HTR-8/SVneo (cell line): ENCODE data around the gene NALCN.
"Not testable (repeated sequence)": the region's sequence is repeated elsewhere in the genome, so short reads cannot be mapped to it uniquely, and the experiment has no call there.

Source experiments
- DNase-seq: peaks from one replicate; pipeline ENCODE4 v3.0.0; 2011; ENCODE audit warnings: low spot score, mixed read lengths; ENCODE audit not compliant: insufficient read length
- FAIRE-seq: peaks from 2 replicates; lab custom pipeline; 2011; peaks lifted over from hg19 to GRCh38; lab: Jason Lieb, UNC

NALCN gene

GRCh38 chr13:101346161-101346560 lies 70.1 kb downstream of the NALCN start:
- DNase-seq: no peak

GRCh38 chr13:101343128-101343787 lies 73.0 kb downstream of the NALCN start:
- DNase-seq (no peak), FAIRE-seq (no peak)

More at GRCh38 chr13:101346161-101346560, 70.1 kb downstream of the NALCN start:
- FAIRE-seq: no peak

GRCh38 chr13:101341464-101341863 lies 74.8 kb downstream of the NALCN start:
- DNase-seq (no peak), FAIRE-seq (no peak)

- DNase-seq (no peak), FAIRE-seq (no peak)
Measured at GRCh38 chr13:101339202-101339601, 77.1 kb downstream of the NALCN start.

DNA sequence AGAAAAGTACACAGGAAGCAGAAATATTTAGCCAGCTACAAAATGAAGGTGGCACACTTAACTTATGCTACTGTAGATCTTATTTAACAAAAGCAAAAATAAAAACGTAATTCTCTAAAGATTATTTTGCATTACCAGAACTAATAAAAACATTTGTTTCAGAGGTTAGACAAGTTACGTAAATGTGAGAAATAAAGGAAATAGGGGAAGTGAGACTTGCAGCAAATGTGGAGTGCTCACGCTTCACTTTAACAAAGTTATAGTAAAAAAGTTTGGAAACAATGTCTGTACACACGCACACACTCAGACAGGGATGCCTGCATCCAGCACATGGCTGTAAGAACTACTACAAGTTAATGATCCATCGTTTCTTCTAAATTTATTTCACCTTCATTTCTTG lies 83.7 kb downstream of the NALCN start:
- no peak for FAIRE-seq

DNA sequence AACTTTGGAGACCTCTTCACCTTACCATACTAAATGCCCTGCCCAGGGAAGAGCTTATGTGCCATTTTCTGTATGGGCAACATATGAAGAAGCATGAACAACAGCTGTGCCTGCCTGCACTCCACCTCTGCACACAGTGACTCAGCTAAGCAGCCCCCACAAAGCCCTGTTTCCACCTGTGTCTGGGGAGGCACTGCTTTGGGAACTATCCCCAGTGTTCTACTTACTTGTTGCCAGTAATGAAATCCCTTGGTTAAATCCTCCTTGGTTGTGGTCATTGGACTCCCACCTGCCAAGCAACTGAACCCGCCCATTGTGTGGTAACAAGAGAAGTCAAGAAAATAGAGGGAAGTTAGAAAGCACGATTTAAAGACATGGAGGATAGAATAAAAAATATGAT lies 84.6 kb downstream of the NALCN start:
- FAIRE-seq: no peak
- no peak for DNase-seq

More for the DNA sequence above, 83.7 kb downstream of the NALCN start:
- no peak for DNase-seq

GRCh38 chr13:101327871-101328270 lies 88.4 kb downstream of the NALCN start:
- FAIRE-seq: no peak
- no peak for DNase-seq

DNA sequence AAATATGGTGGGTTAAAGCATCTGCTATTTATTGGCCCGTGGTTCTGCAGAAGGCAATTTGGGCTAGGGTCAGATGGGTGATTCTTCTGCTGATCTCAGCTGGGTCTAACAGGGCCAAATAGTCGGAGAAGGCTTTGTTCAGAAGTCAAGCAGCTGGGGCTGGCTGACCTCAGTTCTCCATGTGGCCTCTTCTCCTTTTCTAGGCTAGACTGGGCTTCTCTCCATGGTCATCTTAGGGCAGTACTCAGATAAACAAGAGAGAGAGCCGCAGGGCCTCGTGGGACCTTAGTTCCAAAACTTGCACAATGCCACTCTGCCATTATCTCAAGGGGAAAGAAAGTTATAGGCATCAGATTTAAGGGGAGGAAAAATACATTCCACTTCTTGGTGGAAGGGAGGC lies 89.6 kb downstream of the NALCN start:
- no peak for DNase-seq

DNA sequence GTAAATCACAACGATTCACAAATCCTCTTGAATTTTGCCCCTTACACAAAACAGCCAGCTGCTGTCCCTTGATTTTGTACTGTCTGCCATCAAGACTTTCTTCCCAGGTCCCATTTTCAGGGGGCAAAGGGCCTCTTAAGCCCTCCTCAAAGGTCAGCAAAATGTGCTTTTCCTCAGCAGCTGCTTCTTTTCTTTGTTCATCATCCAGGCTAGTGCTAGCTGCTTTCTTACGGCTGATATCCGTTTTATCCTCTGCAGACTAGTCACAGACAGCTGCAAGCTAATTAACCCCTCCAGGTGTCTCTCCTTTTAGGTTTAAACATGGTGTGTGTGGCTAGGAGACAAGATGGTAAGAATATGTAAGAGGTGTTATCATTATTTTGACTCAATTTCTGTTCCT lies 90.9 kb downstream of the NALCN start:
- FAIRE-seq: no peak
- no peak for DNase-seq

More for the DNA sequence above, 89.6 kb downstream of the NALCN start:
- no peak for FAIRE-seq

GRCh38 chr13:101323601-101324000 lies 92.7 kb downstream of the NALCN start:
- FAIRE-seq (no peak), DNase-seq (no peak)

- DNase-seq: no peak
- FAIRE-seq: no peak
Measured at GRCh38 chr13:101317986-101318523, 98.3 kb downstream of the NALCN start.

DNA sequence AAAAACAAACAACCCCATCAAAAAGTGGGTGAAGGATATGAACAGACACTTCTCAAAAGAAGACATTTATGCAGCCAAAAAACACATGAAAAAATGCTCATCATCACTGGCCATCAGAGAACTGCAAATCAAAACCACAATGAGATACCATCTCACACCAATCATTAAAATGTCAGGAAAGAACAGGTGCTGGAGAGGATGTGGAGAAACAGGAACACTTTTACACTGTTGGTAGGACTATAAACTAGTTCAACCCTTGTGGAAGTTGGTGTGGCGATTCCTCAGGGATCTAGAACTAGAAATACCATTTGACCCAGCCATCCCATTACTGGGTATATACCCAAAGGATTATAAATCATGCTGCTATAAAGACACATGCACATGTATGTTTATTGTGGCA lies 102.8 kb downstream of the NALCN start:
- DNase-seq, FAIRE-seq: not testable (repeated sequence)

GRCh38 chr13:101309014-101309619 lies 107.2 kb downstream of the NALCN start:
- DNase-seq (peak; percentile 20), FAIRE-seq (no peak)

DNA sequence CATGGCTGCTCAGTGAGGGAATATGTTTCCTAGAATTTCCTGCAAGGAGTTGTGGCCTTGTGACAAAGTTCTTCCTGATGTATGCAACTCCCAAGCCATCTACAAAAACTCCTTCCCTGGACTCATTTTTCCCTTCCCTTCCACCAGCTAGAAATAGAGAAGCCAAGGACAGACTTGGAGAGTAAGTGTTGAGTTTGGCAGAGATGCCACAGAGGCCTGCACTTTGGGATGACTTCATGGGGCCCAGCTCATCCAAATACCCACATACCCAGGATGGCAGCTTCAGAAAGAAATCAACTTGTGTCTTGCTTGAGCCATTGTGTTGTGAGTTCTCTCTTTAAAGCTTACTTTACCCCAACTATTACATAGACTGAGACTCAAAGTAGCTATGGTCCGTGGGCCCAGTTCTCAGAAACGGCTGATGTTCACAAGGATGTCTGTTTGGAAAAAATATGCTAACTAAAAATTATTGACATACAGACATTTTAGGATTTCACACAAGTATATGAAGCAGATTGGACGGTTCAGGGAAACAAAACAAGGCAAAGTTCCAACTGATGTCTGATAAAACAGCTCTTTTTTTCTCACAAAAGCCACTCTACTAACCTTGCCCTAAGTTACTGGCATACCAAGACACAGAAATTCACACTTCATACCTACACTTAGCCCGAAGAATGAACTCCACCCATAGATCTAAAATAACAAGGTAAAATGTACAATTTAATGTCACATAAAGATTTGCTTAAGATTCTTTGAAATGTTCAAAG lies 107.9 kb downstream of the NALCN start:
- DNase-seq (no peak), FAIRE-seq (no peak)

GRCh38 chr13:101307181-101307701 lies 109.1 kb downstream of the NALCN start:
- FAIRE-seq (no peak), DNase-seq (no peak)

GRCh38 chr13:101306773-101307172 lies 109.5 kb downstream of the NALCN start:
- FAIRE-seq (no peak), DNase-seq (no peak)

GRCh38 chr13:101305981-101306411 lies 110.3 kb downstream of the NALCN start:
- FAIRE-seq (no peak), DNase-seq (no peak)

DNA sequence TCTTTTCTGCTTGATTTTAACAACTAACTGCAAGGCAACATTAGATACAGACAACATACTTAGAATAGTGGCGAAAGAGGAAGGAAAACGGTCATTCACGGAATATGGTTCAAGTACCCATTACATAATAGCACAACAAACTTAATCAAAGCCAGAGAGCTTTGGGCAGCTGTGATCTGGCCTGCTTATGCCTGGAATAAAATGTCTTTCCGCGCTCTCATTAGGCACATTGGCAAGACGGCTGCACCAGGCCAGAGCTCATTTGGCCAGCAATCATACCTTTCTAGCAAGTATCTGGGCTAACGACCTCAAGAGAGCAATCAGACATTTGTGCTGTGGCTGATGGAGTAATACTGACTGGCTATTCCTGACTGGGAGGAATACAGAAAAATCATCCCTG lies 112.8 kb downstream of the NALCN start:
- no peak for DNase-seq

DNA sequence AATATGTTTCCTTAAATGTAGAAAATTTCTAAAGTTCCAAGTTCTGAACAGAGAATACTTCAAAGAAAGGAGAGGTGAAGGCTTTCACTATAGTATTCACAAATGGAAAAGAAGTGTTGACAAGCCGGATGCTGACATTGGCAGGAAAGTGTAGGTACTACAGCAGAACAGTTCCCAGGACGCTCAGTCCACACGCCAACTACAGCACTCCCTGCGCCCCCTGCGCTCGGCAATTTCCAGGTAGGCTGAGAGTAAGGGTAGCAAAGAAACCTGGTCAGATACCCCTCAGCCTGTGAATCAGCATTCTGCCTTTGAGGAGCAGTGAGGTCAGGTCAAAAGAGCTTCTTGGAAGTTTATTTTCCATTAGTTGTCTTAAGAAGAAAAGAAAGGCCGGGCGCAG lies 115.3 kb downstream of the NALCN start:
- no peak for FAIRE-seq
- DNase-seq: no peak

More for the DNA sequence above, 112.8 kb downstream of the NALCN start:
- no peak for FAIRE-seq

DNA sequence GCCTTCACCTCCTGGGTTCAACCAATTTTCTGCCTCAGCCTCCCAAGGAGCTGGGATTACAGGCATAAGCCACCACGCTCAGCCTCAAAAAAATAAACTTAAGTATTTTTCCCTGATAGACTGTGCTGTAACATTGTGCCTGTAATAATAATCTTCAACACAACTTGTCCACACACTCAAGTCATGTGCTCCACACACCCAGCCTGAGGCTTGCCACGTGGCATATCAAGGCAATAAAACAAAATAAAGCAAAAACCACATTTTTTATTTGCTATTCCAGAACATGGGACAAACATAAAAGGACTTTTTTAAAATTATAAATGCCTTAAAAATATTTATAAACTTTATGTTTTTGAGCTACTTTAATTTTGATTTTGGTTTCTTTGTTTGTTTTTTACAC lies 115.8 kb downstream of the NALCN start:
- FAIRE-seq: no peak
- DNase-seq: no peak

GRCh38 chr13:101298517-101298916 lies 117.8 kb downstream of the NALCN start:
- DNase-seq (no peak), FAIRE-seq (no peak)
